HL-60 (cell line): ENCODE data around the gene ANKRD44.

ENCODE experiments used
- DNase-seq, 2 experiments: peaks; one replicate each; pipeline ENCODE4 v3.0.0-alpha.2; 2010 to 2020; ENCODE audit warnings: low read depth in 1 of 2, low spot score in 1 of 2
- H3K27ac ChIP-seq: fragments of 250-450 bp; sonication (Bioruptor Pico); replicated peaks from 2 replicates; pipeline ENCODE4 v1.5.1; 2020; ENCODE audit warnings: mild to moderate bottlenecking, moderate library complexity
- H3K27me3 ChIP-seq: fragments of 250-450 bp; sonication (Bioruptor Pico); 2 replicates; pipeline ENCODE4 v1.5.1; 2021; ENCODE audit warnings: mild to moderate bottlenecking, moderate library complexity; ENCODE audit not compliant: insufficient read depth, poor library complexity, severe bottlenecking
- H3K4me3 ChIP-seq: replicated peaks from 2 replicates; pipeline ENCODE4 v1.5.1; 2011; ENCODE audit warnings: mild to moderate bottlenecking, control low read depth, low read length; ENCODE audit not compliant: insufficient read depth
- CTCF ChIP-seq: IDR thresholded peaks from one replicate; pipeline ENCODE4 v1.5.1; 2011; ENCODE audit warnings: low read length, control low read depth, inconsistent platforms; ENCODE audit not compliant: insufficient read depth
- GABPA ChIP-seq: IDR thresholded peaks from 2 replicates; pipeline ENCODE4 v1.6.1; 2012; ENCODE audit warnings: low read depth
- POLR2AphosphoS5 ChIP-seq: IDR thresholded peaks from 2 replicates; pipeline ENCODE4 v1.6.1; 2012; ENCODE audit warnings: low read depth
- REST ChIP-seq: IDR thresholded peaks from 2 replicates; pipeline ENCODE4 v1.6.1; 2012; ENCODE audit warnings: low read depth; ENCODE audit not compliant: insufficient replicate concordance
- SPI1 ChIP-seq: IDR thresholded peaks from 2 replicates; pipeline ENCODE4 v1.6.1; 2012; ENCODE audit warnings: low read depth, mild to moderate bottlenecking, borderline replicate concordance

ANKRD44 gene

GRCh38 chr2:197191940-197192322 lies 118.6 kb downstream of the ANKRD44 start:
- no peaks in the 10 kb centered on the region for H3K27me3 ChIP-seq
- no peak overlapping the region for H3K27ac ChIP-seq
- H3K4me3 ChIP-seq: no peak overlapping the region
- TF ChIP-seq POLR2AphosphoS5: no peak
- no peak for TF ChIP-seq GABPA
- no peak for TF ChIP-seq REST
- no peak for TF ChIP-seq SPI1
- TF ChIP-seq CTCF: no peak
- DNase-seq: no peak

GRCh38 chr2:197191177-197191939 lies 119.2 kb downstream of the ANKRD44 start:
- peak in 1 of 2 experiments; percentile 40 for DNase-seq
- no peaks in the 10 kb centered on the region for H3K27me3 ChIP-seq
- H3K4me3 ChIP-seq: no peak overlapping the region
- TF ChIP-seq POLR2AphosphoS5 (no peak), GABPA (no peak), REST (no peak), CTCF (peak; percentile 18)
- no peak overlapping the region for H3K27ac ChIP-seq

GRCh38 chr2:197190100-197190432 lies 120.5 kb downstream of the ANKRD44 start:
- Histone ChIP-seq H3K4me3 (no peak overlapping the region), H3K27me3 (no peaks in the 10 kb centered on the region), H3K27ac (no peak overlapping the region)
- DNase-seq: no peak
- TF ChIP-seq POLR2AphosphoS5: no peak
- no peak for TF ChIP-seq CTCF
- no peak for TF ChIP-seq SPI1
- TF ChIP-seq GABPA: no peak
- no peak for TF ChIP-seq REST
